ENCODE data around the gene UBE2QL1. TPM values are rescaled to one million over a fixed set of nuclear protein-coding genes. Genes with fewer than 3 reads are reported as not detected.

The UBE2QL1 gene
- total RNA-seq, 2 experiments from 2014 or later, result 0.33 to 0.45 TPM

- Histone ChIP-seq H3K4me1 (ENCODE audit: insufficient read depth, low read length) (no peaks in the 10 kb centered on the region), H3K9me3 (ENCODE audit: control insufficient read depth in 1 of 2, insufficient read depth in 1 of 2, low read length in 2 of 2) (no peaks in the 10 kb centered on the region), H3K36me3 (ENCODE audit: insufficient read depth, low read length) (no peaks in the 10 kb centered on the region), H3K27ac (ENCODE audit: low read depth in 1 of 2, low read length in 2 of 2) (no peak overlapping the region), H3K27me3 (ENCODE audit: control insufficient read depth in 1 of 2, insufficient read depth in 2 of 2, low read length in 2 of 2) (no peaks in the 10 kb centered on the region), H3K4me3 (ENCODE audit: low read length) (no peak overlapping the region)
- Mint-ChIP-seq H3K27me3 (peaks cover 5% of the 10 kb centered on the region), H3K27ac (no peak overlapping the region), H3K9me3 (no peaks in the 10 kb centered on the region), H3K36me3 (ENCODE audit: low read depth) (no peaks in the 10 kb centered on the region), H3K4me1 (ENCODE audit: low read depth) (peaks cover 26% of the 10 kb centered on the region), H3K4me3 (no peak overlapping the region)
- DNase-seq, result no peak
- no peak for ATAC-seq (ENCODE audit: poor library complexity)
- TF ChIP-seq CTCF (IDR thresholded peaks at IDR 0.05), result no peak
- ChIA-PET CTCF (no interaction called here), POLR2A (no interaction called here)
- intact Hi-C loops (cut with DNase I, micrococcal nuclease), result no loop called here
Observed at GRCh38 chr5:6489643-6490185, 41.1 kb downstream of the UBE2QL1 start.

- no peak overlapping the region for H3K4me3 Mint-ChIP-seq
- no peak for ATAC-seq (ENCODE audit: poor library complexity)
- H3K9me3 ChIP-seq (ENCODE audit: control insufficient read depth in 1 of 2, insufficient read depth in 1 of 2, low read length in 2 of 2), result no peaks in the 10 kb centered on the region
- H3K27me3 Mint-ChIP-seq, result peaks cover 5% of the 10 kb centered on the region
- H3K4me3 ChIP-seq (ENCODE audit: low read length), result no peak overlapping the region
- H3K36me3 Mint-ChIP-seq (ENCODE audit: low read depth), result no peaks in the 10 kb centered on the region
- no peak for TF ChIP-seq CTCF (IDR thresholded peaks at IDR 0.05)
- DNase-seq, result no peak
- H3K4me1 ChIP-seq (ENCODE audit: insufficient read depth, low read length), result no peaks in the 10 kb centered on the region
- intact Hi-C loops (cut with DNase I, micrococcal nuclease), result no loop called here
- peaks cover 20% of the 10 kb centered on the region for H3K4me1 Mint-ChIP-seq (ENCODE audit: low read depth)
- ChIA-PET POLR2A (no interaction called here), CTCF (no interaction called here)
- H3K27ac ChIP-seq (ENCODE audit: low read depth in 1 of 2, low read length in 2 of 2), result no peak overlapping the region
- no peaks in the 10 kb centered on the region for H3K36me3 ChIP-seq (ENCODE audit: insufficient read depth, low read length)
- H3K9me3 Mint-ChIP-seq, result no peaks in the 10 kb centered on the region
- H3K27ac Mint-ChIP-seq, result no peak overlapping the region
- peaks cover 0 to 1% of the 10 kb centered on the region in 2 experiments for H3K27me3 ChIP-seq (ENCODE audit: control insufficient read depth in 1 of 2, insufficient read depth in 2 of 2, low read length in 2 of 2)
Observed at GRCh38 chr5:6490246-6490645, 41.6 kb downstream of the UBE2QL1 start.

GRCh38 chr5:6490693-6491092 is 42.0 kb downstream of the UBE2QL1 start:
- ChIA-PET CTCF (no interaction called here), POLR2A (no interaction called here)
- no peak for DNase-seq
- Histone ChIP-seq H3K4me1 (ENCODE audit: insufficient read depth, low read length) (no peaks in the 10 kb centered on the region), H3K27me3 (ENCODE audit: control insufficient read depth in 1 of 2, insufficient read depth in 2 of 2, low read length in 2 of 2) (peaks cover 0 to 2% of the 10 kb centered on the region in 2 experiments), H3K4me3 (ENCODE audit: low read length) (no peak overlapping the region), H3K9me3 (ENCODE audit: control insufficient read depth in 1 of 2, insufficient read depth in 1 of 2, low read length in 2 of 2) (no peaks in the 10 kb centered on the region), H3K36me3 (ENCODE audit: insufficient read depth, low read length) (no peaks in the 10 kb centered on the region), H3K27ac (ENCODE audit: low read depth in 1 of 2, low read length in 2 of 2) (no peak overlapping the region)
- Mint-ChIP-seq H3K36me3 (ENCODE audit: low read depth) (no peaks in the 10 kb centered on the region), H3K4me3 (no peak overlapping the region), H3K9me3 (no peaks in the 10 kb centered on the region), H3K27ac (no peak overlapping the region), H3K4me1 (ENCODE audit: low read depth) (peaks cover 16% of the 10 kb centered on the region), H3K27me3 (peaks cover 8% of the 10 kb centered on the region)
- no peak for ATAC-seq (ENCODE audit: poor library complexity)
- no peak for TF ChIP-seq CTCF (IDR thresholded peaks at IDR 0.05)
- intact Hi-C loops (cut with DNase I, micrococcal nuclease), result no loop called here

All from CD4-positive, alpha-beta T cell (primary cell).